Adrenal gland (tissue), 5 donors: ENCODE measurements around the gene SNX5.

Experiments used
- CTCF ChIP-seq, 6 experiments: fragments of 450-650 bp in 4 of 6; fragments of 200-600 bp in 2 of 6; sonication (generic) in 1 of 6; IDR thresholded peaks; 1 replicate in 5 of 6; 2 replicates in 1 of 6; pipeline versions ENCODE4 v1.5.1 to v1.8.0; 2016 to 2021; ENCODE audit warnings: antibody characterized with exemption in 6 of 6, mild to moderate bottlenecking in 2 of 6, moderate library complexity in 1 of 6
- POLR2A ChIP-seq, 2 donors: fragments of 450-650 bp; IDR thresholded peaks; one replicate each; pipeline ENCODE4 v1.6.1; 2017; ENCODE audit warnings: antibody characterized with exemption in 2 of 2, mild to moderate bottlenecking in 2 of 2, moderate library complexity in 1 of 2
- donor health status: DM: no; HTN: no; CAD: no.

- TF ChIP-seq CTCF (IDR thresholded peaks at IDR 0.05) = no peak
- TF ChIP-seq POLR2A (IDR thresholded peaks at IDR 0.05) = no peak
Observed at GRCh38 chr20:17940224-17940971, 28.2 kb downstream of the SNX5 start.
